Thyroid gland (tissue), 4 donors: Measurements from ENCODE around the gene TAX1BP3.

Source experiments
- POLR2A ChIP-seq, 2 donors: fragments of 450-650 bp; IDR thresholded peaks; one replicate each; pipeline ENCODE4 v1.6.1; 2017; ENCODE audit warnings: antibody characterized with exemption in 2 of 2, mild to moderate bottlenecking in 2 of 2, moderate library complexity in 1 of 2
- TF ChIP-seq, protein P1 (sequence below), 6 experiments: fragments of 200-600 bp in 3 of 6; fragments of 450-650 bp in 3 of 6; sonication (generic) in 3 of 6; IDR thresholded peaks; one replicate each; pipeline ENCODE4 v1.5.1; 2016 to 2019; ENCODE audit warnings: antibody characterized with exemption in 6 of 6, mild to moderate bottlenecking in 2 of 6, inconsistent platforms in 1 of 6, moderate library complexity in 1 of 6

DNA sequence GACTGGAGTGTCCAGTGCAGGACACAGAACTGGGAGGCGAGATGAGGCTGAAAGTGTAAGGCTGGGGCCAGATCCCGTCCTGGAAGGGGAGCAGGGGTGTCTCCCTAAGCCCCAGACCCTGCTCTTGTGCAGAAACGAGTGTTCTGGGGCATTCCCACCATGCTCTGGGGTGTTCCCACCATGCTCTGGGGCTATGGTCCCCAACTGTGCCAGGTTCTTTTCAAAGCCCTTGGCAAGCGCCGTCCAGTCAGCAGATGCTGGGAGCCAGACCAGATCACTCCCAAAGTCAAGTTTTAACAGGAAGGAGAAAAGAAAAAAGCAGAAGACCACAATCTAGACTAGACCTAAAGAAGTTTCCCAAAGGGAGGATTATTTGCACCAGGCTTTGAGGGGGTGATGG lies 2.5 kb downstream of the TAX1BP3 start:
- TF ChIP-seq, protein P1, sequence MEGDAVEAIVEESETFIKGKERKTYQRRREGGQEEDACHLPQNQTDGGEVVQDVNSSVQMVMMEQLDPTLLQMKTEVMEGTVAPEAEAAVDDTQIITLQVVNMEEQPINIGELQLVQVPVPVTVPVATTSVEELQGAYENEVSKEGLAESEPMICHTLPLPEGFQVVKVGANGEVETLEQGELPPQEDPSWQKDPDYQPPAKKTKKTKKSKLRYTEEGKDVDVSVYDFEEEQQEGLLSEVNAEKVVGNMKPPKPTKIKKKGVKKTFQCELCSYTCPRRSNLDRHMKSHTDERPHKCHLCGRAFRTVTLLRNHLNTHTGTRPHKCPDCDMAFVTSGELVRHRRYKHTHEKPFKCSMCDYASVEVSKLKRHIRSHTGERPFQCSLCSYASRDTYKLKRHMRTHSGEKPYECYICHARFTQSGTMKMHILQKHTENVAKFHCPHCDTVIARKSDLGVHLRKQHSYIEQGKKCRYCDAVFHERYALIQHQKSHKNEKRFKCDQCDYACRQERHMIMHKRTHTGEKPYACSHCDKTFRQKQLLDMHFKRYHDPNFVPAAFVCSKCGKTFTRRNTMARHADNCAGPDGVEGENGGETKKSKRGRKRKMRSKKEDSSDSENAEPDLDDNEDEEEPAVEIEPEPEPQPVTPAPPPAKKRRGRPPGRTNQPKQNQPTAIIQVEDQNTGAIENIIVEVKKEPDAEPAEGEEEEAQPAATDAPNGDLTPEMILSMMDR (IDR thresholded peaks at IDR 0.05) = no peak
- TF ChIP-seq POLR2A (IDR thresholded peaks at IDR 0.05) = no peak
